Peyer's patch (tissue), 4 donors: ENCODE results near the gene DBX1. TPM values are rescaled to one million over a fixed set of nuclear protein-coding genes. Genes with fewer than 3 reads are reported as not detected.

ENCODE experiments used
- DNase-seq, 3 donors: peaks; one replicate each; pipeline ENCODE4 v3.0.0-alpha.2; 2017 to 2019
- H3K27ac ChIP-seq, 4 donors: fragments of 200-600 bp; sonication (generic); one replicate each; pipeline ENCODE4 v1.5.1; 2016 to 2019
- H3K27me3 ChIP-seq, 2 donors: fragments of 200-600 bp; sonication (generic); one replicate each; pipeline ENCODE4 v1.5.1; 2019
- H3K36me3 ChIP-seq, 3 donors: fragments of 200-600 bp; sonication (generic); one replicate each; pipeline ENCODE4 v1.5.1; 2016 to 2019
- H3K4me1 ChIP-seq, 4 donors: fragments of 200-600 bp; sonication (generic); one replicate each; pipeline ENCODE4 v1.5.1; 2016 to 2019
- H3K4me3 ChIP-seq, 4 donors: fragments of 200-600 bp; sonication (generic); 1 replicate in 3 of 4; 2 replicates in 1 of 4; pipeline ENCODE4 v1.5.1; 2016 to 2019; ENCODE audit warnings: mild to moderate bottlenecking in 1 of 4
- H3K9me3 ChIP-seq, 4 donors: fragments of 200-600 bp; sonication (generic); one replicate each; pipeline ENCODE4 v1.5.1; 2016 to 2019; ENCODE audit warnings: mild to moderate bottlenecking in 1 of 4
- POLR2A ChIP-seq, 2 donors: fragments of 450-650 bp; IDR thresholded peaks; one replicate each; pipeline ENCODE4 v1.5.1; 2017; ENCODE audit warnings: antibody characterized with exemption in 2 of 2, mild to moderate bottlenecking in 2 of 2, moderate library complexity in 2 of 2
- total RNA-seq, 4 donors: library from RNA; depleted of rRNA; stranded (reverse); fragments of >200 nt; gene quantifications; one replicate each; pipeline ENCODE4 v1.1.0, GENCODE V29; 2016
- TF ChIP-seq, protein P1 (sequence below), 6 experiments: fragments of 450-650 bp in 4 of 6; fragments of 200-600 bp in 2 of 6; sonication (generic) in 1 of 6; IDR thresholded peaks; one replicate each; pipeline ENCODE4 v1.5.1; 2017 to 2019; ENCODE audit warnings: antibody characterized with exemption in 6 of 6, mild to moderate bottlenecking in 3 of 6, moderate library complexity in 1 of 6

Gene DBX1
- total RNA-seq, 4 donors from 2014 or later = not detected

DNA sequence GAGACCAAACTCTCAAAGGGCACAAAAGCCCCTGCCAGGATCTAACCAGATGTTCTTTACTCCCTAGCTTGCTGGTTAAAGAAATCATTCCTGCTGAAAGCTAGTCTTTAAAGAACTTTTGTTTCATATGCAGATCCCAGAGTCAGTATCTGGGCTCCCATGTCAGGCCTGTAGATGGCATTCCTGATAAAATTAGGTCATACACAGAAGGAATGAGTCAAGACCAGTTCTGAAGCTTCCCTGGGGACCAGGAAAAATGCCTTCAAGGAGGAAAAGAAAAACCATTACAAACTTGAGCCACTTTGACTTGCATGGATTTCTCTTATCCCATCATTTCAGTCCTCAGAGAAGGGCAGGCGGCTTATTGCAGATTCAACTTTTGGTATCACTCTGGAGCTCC lies 5.9 kb downstream of the DBX1 start:
- H3K4me3 ChIP-seq = no peak overlapping the region
- H3K36me3 ChIP-seq = no peaks in the 10 kb centered on the region
- peaks cover 0 to 8% (median 0%) of the 10 kb centered on the region in 4 donors for H3K9me3 ChIP-seq
- H3K27ac ChIP-seq = no peak overlapping the region
- peaks cover 3 to 31% of the 10 kb centered on the region in 2 donors for H3K27me3 ChIP-seq
- DNase-seq = no peak
- TF ChIP-seq, protein P1, sequence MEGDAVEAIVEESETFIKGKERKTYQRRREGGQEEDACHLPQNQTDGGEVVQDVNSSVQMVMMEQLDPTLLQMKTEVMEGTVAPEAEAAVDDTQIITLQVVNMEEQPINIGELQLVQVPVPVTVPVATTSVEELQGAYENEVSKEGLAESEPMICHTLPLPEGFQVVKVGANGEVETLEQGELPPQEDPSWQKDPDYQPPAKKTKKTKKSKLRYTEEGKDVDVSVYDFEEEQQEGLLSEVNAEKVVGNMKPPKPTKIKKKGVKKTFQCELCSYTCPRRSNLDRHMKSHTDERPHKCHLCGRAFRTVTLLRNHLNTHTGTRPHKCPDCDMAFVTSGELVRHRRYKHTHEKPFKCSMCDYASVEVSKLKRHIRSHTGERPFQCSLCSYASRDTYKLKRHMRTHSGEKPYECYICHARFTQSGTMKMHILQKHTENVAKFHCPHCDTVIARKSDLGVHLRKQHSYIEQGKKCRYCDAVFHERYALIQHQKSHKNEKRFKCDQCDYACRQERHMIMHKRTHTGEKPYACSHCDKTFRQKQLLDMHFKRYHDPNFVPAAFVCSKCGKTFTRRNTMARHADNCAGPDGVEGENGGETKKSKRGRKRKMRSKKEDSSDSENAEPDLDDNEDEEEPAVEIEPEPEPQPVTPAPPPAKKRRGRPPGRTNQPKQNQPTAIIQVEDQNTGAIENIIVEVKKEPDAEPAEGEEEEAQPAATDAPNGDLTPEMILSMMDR (IDR thresholded peaks at IDR 0.05) = no peak
- no peak for TF ChIP-seq POLR2A (IDR thresholded peaks at IDR 0.05)
- peaks cover 0 to 16% (median 0%) of the 10 kb centered on the region in 4 donors for H3K4me1 ChIP-seq

DNA sequence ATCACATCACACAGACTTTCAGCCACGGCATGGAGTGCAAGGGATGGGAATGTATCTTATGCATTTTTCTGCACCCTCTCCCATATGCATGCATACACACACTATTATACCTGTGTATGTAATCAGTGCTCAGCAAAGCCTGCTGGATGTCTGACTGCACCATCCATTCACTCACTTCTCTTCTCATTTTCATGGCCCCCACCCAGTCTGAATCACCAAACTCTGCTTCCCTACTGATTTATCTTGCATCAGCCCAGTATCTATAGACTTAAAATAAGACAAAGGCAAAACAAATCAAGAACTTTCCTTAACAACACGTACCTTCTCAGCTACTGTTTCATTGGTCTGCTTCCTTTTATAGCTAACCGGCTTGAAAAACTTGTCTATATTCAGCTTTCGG lies 21.6 kb downstream of the DBX1 start:
- Histone ChIP-seq H3K9me3 (no peaks in the 10 kb centered on the region), H3K4me1 (no peaks in the 10 kb centered on the region), H3K36me3 (no peaks in the 10 kb centered on the region), H3K27me3 (no peaks in the 10 kb centered on the region), H3K27ac (no peak overlapping the region), H3K4me3 (no peak overlapping the region)
- DNase-seq = no peak
- TF ChIP-seq, protein P1 (IDR thresholded peaks at IDR 0.05) = no peak
- TF ChIP-seq POLR2A (IDR thresholded peaks at IDR 0.05) = no peak

DNA sequence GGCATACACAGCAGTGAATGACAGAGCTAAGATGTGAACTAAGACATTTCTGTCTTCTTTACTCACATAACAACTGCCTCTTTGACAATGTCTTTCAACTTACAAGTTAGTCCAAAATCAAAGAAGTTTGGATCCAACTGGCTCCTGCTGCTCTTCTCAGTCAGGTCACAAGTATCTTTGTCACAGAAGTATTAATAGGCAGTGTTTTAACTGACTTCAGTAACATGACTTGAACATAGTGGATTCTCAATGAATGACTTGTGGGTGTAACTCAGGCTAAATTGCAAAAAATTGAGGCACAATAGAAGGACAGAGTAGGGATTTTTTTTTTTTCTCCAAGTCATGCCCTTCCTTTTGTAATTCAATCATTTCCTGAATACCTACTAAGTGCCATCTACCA lies 22.6 kb downstream of the DBX1 start:
- no peak for DNase-seq
- Histone ChIP-seq H3K36me3 (no peaks in the 10 kb centered on the region), H3K9me3 (no peaks in the 10 kb centered on the region), H3K4me1 (no peaks in the 10 kb centered on the region), H3K27ac (no peak overlapping the region), H3K4me3 (no peak overlapping the region), H3K27me3 (no peaks in the 10 kb centered on the region)
- TF ChIP-seq POLR2A (IDR thresholded peaks at IDR 0.05) = no peak
- TF ChIP-seq, protein P1 (IDR thresholded peaks at IDR 0.05) = no peak

DNA sequence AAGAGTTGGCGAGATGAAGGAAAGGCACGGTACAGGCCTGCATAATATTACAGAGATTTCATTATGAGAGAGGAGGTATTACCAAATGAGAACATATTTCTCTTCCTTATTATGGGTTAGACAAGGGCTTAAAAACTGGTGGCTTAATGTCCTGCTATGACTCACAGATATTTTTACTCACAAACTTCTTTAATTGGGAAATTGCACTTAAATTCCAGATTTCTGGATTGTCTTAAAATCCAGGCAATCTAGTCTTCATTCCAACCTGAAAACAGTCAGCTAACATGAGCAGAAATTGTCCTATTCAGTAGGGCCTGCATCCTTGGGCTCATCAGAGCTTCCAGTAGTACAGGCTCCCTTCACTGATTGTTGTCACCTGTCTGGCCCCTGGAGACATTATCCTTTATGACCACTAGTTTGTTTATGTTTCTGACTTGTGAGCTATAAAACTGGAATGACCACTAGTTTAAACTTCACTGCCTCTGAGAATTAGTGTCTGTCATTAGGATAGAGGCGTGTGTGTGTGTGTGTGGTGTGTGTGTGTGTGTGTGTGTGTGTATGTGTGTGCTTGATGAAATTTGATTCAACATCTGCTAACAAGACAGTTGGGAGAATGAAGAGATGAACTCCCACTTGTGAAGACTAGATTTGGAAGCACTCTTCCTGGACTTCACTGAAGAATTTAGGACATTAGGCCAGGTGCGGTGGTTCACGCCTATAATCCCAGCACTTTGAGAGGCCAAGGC lies 25.1 kb downstream of the DBX1 start:
- Histone ChIP-seq H3K36me3 (no peaks in the 10 kb centered on the region), H3K27ac (no peak overlapping the region), H3K27me3 (no peaks in the 10 kb centered on the region), H3K4me3 (no peak overlapping the region), H3K9me3 (no peaks in the 10 kb centered on the region), H3K4me1 (peaks cover 0 to 7% (median 0%) of the 10 kb centered on the region in 4 donors)
- TF ChIP-seq, protein P1 (IDR thresholded peaks at IDR 0.05) = no peak
- no peak for TF ChIP-seq POLR2A (IDR thresholded peaks at IDR 0.05)
- no peak for DNase-seq

DNA sequence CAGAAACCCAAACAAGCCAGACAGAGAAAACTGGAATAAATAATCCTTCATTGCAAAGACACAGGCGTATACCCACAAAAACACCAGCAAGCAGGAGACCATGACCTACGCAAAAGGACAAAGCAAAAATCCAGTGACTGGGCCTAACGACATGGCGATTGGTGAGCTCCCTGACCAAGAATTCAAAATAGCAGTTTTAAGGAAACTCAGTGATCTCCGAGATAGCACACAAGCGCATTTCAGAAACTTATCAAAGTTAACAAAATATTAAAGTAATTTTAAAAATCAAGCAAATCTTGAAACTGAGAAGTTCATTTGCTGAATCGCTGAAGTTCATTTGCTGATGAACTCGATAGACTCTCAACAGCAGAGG lies 27.6 kb downstream of the DBX1 start:
- peak overlapping the region in 1 of 4 donors; percentile 52 for H3K4me3 ChIP-seq
- no peaks in the 10 kb centered on the region for H3K9me3 ChIP-seq
- H3K4me1 ChIP-seq = peaks cover 0 to 7% (median 0%) of the 10 kb centered on the region in 4 donors
- no peak overlapping the region for H3K27ac ChIP-seq
- TF ChIP-seq, protein P1 (IDR thresholded peaks at IDR 0.05) = no peak
- no peak for TF ChIP-seq POLR2A (IDR thresholded peaks at IDR 0.05)
- no peak for DNase-seq
- no peaks in the 10 kb centered on the region for H3K36me3 ChIP-seq
- H3K27me3 ChIP-seq = no peaks in the 10 kb centered on the region
